ENCODE measurements around the gene ZNF664.

DNA sequence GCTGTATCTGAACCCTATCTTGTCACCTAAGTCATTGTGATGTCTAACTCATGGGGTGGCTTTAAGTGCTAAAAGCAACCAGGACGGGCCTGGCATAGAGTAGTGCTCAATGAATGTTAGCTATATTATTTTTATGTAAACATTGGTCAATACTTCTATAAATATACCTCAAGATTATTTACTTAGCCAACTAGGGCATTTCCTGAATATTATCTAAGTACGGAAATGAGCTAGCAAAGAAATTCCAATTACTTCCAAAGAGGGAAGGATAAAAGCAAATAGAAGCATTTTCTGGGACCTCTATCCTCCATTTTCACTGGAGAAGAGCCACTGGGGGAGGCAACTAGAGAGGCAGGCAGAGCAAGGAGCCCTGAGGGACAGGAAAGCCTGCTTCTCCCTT is 21.0 kb upstream of the ZNF664 start:
- TF ChIP-seq, protein P1, sequence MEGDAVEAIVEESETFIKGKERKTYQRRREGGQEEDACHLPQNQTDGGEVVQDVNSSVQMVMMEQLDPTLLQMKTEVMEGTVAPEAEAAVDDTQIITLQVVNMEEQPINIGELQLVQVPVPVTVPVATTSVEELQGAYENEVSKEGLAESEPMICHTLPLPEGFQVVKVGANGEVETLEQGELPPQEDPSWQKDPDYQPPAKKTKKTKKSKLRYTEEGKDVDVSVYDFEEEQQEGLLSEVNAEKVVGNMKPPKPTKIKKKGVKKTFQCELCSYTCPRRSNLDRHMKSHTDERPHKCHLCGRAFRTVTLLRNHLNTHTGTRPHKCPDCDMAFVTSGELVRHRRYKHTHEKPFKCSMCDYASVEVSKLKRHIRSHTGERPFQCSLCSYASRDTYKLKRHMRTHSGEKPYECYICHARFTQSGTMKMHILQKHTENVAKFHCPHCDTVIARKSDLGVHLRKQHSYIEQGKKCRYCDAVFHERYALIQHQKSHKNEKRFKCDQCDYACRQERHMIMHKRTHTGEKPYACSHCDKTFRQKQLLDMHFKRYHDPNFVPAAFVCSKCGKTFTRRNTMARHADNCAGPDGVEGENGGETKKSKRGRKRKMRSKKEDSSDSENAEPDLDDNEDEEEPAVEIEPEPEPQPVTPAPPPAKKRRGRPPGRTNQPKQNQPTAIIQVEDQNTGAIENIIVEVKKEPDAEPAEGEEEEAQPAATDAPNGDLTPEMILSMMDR (IDR thresholded peaks at IDR 0.05): no peak
- no peak for TF ChIP-seq POLR2A (IDR thresholded peaks at IDR 0.05)
